Stromal cell of bone marrow (primary cell): ENCODE measurements around the gene KIF26A.

Experiments used
- DNase-seq: peaks from one replicate; pipeline ENCODE4 v3.0.0-alpha.2; 2012; ENCODE audit warnings: low read depth

Gene KIF26A

GRCh38 chr14:104138098-104138717 is at the start of gene KIF26A:
Gene KIF26A, plus strand, starts transcription at chr14:104138587. Its CDS starts 136 bp downstream, at chr14:104138723.
- DNase-seq, result no peak

- DNase-seq, result no peak
These were observed 48.2 kb upstream of the KIF26A start for GRCh38 chr14:104090071-104090748.

- no peak for DNase-seq
These were observed 47.1 kb upstream of the KIF26A start for GRCh38 chr14:104091061-104091926.

- DNase-seq, result no peak
These were observed 46.2 kb upstream of the KIF26A start for GRCh38 chr14:104091927-104092771.

- no peak for DNase-seq
These were observed 45.4 kb upstream of the KIF26A start for GRCh38 chr14:104092931-104093365.

- no peak for DNase-seq
These were observed 44.9 kb upstream of the KIF26A start for GRCh38 chr14:104093366-104094055.

GRCh38 chr14:104094056-104094708 is 44.2 kb upstream of the KIF26A start:
- DNase-seq, result no peak

- peak; percentile 14 for DNase-seq
These were observed 43.5 kb upstream of the KIF26A start for GRCh38 chr14:104094709-104095425.

GRCh38 chr14:104095426-104096310 is 42.7 kb upstream of the KIF26A start:
- no peak for DNase-seq

GRCh38 chr14:104096318-104096717 is 42.1 kb upstream of the KIF26A start:
- DNase-seq, result no peak

- no peak for DNase-seq
These were observed 41.4 kb upstream of the KIF26A start for GRCh38 chr14:104096751-104097700.

- no peak for DNase-seq
These were observed 39.9 kb upstream of the KIF26A start for GRCh38 chr14:104098272-104099095.

GRCh38 chr14:104099096-104100041 is 39.0 kb upstream of the KIF26A start:
- DNase-seq, result no peak

GRCh38 chr14:104100171-104101085 is 38.0 kb upstream of the KIF26A start:
- no peak for DNase-seq
